NB4 (cell line): ENCODE results near the gene KDM4F.

Source experiments
- DNase-seq: peaks from one replicate; pipeline ENCODE4 v3.0.0; 2010; ENCODE audit warnings: low read depth
- H3K4me3 ChIP-seq: one replicate; pipeline ENCODE4 v1.5.1; 2011; ENCODE audit warnings: mild to moderate bottlenecking, low read depth, low read length, moderate library complexity
- MYC ChIP-seq: IDR thresholded peaks from 2 replicates; pipeline ENCODE4 v1.6.1; 2011; ENCODE audit warnings: low read depth, low read length
- POLR2A ChIP-seq: IDR thresholded peaks from 2 replicates; pipeline ENCODE4 v1.6.1; 2011; ENCODE audit warnings: mild to moderate bottlenecking; ENCODE audit not compliant: insufficient read length; ENCODE audit errors: extremely low read depth
- TF ChIP-seq, protein P1 (sequence below): IDR thresholded peaks from one replicate; pipeline ENCODE4 v1.5.1; 2012; ENCODE audit warnings: low read depth, low read length
- TF ChIP-seq, protein P2 (sequence below): IDR thresholded peaks from 2 replicates; pipeline ENCODE4 v1.6.1; 2011; ENCODE audit warnings: low read depth, low read length

The KDM4F gene

DNA sequence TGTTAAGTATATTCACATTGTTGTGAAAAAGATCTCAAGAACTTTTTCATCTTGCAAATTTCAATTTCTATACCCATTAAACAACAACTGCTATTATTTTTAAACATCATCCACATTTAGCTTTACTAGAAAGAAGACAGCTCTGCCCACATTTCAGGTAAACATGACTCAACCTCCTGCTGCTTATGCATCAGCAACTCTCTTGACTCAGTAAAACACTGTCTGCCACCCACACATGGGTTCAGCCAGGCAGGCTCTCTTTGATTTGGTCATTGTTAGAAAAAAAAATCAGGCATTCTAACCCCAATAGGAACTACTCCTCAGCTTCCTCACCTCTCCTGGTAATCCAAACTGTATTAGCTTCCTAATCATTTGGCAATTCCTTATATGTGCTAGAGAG is 35.3 kb downstream of the KDM4F start:
- no peak for TF ChIP-seq POLR2A
- TF ChIP-seq, protein P1, sequence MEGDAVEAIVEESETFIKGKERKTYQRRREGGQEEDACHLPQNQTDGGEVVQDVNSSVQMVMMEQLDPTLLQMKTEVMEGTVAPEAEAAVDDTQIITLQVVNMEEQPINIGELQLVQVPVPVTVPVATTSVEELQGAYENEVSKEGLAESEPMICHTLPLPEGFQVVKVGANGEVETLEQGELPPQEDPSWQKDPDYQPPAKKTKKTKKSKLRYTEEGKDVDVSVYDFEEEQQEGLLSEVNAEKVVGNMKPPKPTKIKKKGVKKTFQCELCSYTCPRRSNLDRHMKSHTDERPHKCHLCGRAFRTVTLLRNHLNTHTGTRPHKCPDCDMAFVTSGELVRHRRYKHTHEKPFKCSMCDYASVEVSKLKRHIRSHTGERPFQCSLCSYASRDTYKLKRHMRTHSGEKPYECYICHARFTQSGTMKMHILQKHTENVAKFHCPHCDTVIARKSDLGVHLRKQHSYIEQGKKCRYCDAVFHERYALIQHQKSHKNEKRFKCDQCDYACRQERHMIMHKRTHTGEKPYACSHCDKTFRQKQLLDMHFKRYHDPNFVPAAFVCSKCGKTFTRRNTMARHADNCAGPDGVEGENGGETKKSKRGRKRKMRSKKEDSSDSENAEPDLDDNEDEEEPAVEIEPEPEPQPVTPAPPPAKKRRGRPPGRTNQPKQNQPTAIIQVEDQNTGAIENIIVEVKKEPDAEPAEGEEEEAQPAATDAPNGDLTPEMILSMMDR, result no peak
- TF ChIP-seq MYC, result no peak
- TF ChIP-seq, protein P2, sequence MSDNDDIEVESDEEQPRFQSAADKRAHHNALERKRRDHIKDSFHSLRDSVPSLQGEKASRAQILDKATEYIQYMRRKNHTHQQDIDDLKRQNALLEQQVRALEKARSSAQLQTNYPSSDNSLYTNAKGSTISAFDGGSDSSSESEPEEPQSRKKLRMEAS, result no peak
- no peak for DNase-seq

DNA sequence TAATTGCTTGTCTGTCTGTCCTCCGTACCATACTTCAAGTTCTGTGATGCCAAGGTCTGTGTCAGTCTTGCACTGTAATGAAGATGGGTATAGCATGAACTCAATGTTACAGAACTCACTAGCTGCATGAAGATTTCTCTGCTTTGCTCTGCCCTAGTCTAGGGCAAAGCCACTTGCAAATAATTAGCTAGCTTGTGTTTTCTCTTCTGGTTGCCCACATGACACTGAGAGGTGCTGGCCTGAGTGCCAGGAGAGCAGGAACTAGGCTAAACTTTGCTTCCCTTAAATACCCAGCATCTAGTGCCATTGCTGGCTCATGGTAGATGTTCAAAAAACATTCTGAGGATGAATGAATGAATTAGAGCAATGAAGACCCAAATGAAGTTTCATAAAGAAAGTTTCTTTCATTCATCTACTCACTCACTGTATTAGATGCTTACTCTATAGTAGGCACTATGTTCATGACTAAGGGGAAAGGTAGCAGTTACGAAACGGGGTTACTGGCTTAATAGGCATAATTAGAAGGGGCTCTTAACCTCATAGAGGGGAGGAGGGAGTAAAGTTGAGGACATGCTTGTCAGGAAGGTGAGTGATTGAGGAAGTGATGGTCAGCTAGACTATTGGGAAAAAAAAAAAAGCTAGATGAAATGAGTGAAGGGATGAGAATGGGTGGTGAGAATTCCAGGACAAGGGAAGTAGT is 36.0 kb downstream of the KDM4F start:
- DNase-seq, result no peak
- H3K4me3 ChIP-seq, result no peak overlapping the region
- TF ChIP-seq POLR2A (no peak), MYC (no peak)
- TF ChIP-seq, protein P1, result no peak
- TF ChIP-seq, protein P2, result no peak

More for the DNA sequence above, 35.3 kb downstream of the KDM4F start:
- H3K4me3 ChIP-seq, result no peak overlapping the region

DNA sequence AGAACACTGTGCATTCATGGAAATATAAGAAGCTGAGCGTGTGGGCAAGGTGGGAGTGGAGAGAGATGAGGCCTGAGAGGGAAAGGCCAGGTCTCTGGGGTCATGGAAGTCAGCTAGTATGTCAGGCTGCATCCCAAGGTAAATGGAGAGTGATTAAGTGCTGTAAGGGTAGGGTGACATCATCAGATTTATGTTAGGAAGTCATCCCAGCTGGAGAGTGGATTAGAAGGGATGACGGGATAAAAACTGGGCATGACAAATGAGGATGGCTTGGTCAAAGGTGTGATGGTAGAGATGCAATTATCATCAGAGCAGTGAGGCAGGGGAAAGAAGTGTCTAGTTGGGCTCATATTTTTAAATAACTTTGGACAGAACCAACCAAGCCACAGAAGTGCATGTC is 36.9 kb downstream of the KDM4F start:
- H3K4me3 ChIP-seq, result no peak overlapping the region
- no peak for TF ChIP-seq POLR2A
- TF ChIP-seq, protein P2, result no peak
- TF ChIP-seq, protein P1, result no peak
- no peak for TF ChIP-seq MYC
- DNase-seq, result no peak

DNA sequence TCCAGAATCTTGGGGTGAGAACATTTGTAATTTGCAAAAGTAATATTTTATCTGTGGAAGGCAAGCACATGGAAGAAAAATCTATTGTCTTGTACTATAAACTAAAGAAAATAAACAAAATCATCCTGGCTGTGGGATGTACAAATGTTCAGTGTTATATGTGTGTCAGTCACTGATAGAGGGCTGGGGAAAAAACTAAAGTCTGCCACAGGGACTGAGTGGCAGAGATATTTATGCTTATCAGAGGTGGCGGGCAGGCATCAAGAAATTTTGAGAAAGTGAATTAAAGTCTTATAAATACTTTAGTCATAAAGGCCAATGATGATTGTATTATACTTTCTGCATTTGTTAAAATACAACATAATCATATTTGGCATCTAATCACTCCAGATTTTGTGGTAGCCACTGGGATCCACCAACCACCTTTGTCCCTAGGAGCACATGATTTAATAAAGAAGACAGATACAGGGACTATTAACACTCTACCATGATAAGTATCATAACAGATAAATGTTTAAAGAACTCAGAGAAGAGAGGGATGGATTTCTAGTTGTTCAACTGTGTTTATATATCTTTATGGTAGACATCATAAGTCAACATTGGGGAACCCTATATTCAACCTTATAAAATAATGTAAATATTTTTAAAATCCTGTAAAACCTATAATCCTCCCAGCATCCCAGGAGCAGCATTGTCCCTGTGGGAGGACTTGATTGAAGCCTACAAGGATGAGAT is 37.8 kb downstream of the KDM4F start:
- no peak for DNase-seq

DNA sequence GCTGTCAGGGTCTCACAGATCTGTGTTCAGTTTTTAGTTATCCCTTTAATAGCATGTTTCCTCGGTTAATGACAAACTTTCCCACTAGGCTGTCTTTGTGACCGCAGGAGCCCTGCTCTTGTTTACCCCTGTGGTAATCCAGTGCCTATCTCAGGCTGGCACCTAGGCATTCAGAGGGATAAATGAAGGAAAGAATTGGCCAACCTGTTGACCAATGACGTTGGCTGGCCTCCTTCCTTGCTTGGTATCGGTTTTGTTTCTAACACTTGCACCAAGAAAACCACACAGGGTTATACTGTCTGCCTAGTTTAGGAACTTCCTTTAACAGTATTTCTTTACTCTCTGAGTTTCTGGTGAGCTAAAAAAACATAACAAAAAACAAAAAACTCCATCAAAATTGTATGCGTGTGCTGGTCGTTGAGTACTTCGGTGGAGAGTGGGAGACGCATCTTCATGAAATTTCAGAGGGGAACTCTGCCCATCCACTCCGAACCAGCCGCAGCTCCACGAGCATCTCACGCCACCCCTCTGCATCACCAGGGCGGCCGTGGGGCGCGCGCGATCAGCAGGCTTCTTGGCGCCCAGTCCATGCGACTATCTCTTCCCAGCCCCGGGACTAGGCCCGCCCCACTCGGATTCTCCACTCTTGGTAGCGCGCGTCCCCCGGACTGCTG is 39.9 kb downstream of the KDM4F start:
- no peak for DNase-seq
- no peak overlapping the region for H3K4me3 ChIP-seq
- TF ChIP-seq, protein P2, result no peak
- TF ChIP-seq MYC (no peak), POLR2A (no peak)
- TF ChIP-seq, protein P1, result no peak

More for the DNA sequence above, 37.8 kb downstream of the KDM4F start:
- H3K4me3 ChIP-seq, result no peak overlapping the region
- TF ChIP-seq, protein P1, result no peak
- TF ChIP-seq MYC, result no peak
- TF ChIP-seq, protein P2, result no peak
- no peak for TF ChIP-seq POLR2A
